Stimulated activated naive CD8-positive, alpha-beta T cell treated with anti-CD3 and anti-CD28 coated beads, Interleukin-15, Interleukin-2, amounts not matched to agents 100 U/mL and 50 U/mL, for 24 hours (primary cell): Measurements from ENCODE around the gene ENKD1.

Experiments used
- ATAC-seq: fragments of 150-1000 bp; cut with Tn5 transposase; one replicate; pipeline ENCODE4 v1.10.0; 2021
- DNase-seq: peaks from one replicate; pipeline ENCODE4 v3.0.0; 2021

Gene ENKD1

DNA sequence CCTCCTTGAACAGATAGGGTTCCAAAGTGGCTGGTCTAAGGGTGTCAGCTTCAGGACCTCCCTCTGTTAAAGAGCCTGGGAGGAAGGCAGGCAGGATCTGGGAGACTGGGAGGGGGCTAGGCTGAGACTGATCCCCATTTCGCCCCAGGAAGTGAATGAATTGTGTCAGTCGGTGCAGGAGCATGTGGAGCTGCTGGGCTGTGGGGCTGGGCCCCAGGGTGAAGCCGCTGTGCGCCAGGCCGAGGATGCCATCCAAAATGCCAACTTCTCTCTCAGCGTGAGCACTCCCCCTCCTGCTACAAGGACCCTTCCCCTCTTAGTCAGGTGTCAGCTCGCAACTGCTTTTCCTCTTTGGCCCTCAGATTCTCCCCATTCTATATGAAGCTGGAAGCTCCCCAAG is 15.5 kb downstream of the ENKD1 start:
- no peak for DNase-seq
- no peak for ATAC-seq

DNA sequence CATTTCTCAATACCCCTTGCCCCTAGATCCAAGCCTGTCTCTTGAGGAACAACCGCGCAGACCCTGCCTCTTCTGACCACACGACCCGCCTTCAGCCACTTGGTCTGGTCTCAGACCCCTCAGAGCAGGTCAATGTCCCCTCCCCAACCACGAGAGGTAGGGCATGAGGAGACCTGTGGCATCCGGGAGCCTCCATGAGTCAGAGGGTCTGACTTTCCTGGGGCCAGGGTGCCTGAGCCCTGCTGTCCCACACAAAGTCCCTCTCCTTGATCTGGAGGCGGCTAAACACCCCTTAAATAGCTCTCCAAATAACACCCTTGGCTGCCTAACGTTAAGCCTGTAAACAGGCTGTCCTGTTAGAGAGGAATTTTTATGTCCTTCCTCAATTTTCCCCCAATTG is 16.5 kb downstream of the ENKD1 start:
- DNase-seq = no peak
- ATAC-seq = no peak

- ATAC-seq (no peak), DNase-seq (no peak)
Observed at GRCh38 chr16:67649494-67649931, 17.0 kb downstream of the ENKD1 start.

DNA sequence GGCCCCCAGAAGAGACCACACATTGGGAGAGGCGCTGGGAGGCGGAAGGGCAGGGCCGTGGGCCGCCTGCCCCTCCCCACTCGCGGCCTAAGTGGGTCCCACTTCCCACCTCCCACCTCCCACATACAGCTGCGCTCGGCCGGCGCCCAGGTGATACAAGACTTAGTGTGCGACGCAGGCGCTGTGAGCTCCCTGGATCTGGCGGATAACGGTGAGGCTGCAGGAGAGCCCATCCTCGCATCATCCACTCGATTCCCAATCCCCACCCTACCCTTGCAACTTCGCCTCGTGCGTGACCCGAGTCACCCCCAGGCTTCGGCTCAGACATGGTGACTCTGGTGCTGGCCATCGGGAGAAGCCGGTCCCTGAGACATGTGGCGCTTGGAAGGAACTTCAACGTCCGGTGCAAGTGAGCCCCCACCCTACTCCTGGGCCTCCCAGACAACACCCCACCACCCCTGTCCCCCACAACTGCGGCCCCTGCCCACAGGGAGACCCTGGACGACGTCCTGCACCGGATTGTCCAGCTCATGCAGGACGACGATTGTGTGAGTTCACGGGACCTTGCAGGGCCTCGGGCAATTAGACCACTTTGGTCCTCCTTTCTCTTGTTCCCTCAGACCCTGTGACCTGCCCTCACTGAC is 17.7 kb downstream of the ENKD1 start:
- no peak for DNase-seq
- ATAC-seq = no peak

GRCh38 chr16:67648088-67648763 is 18.3 kb downstream of the ENKD1 start:
- DNase-seq (no peak), ATAC-seq (no peak)

GRCh38 chr16:67647681-67648080 is 18.9 kb downstream of the ENKD1 start:
- no peak for DNase-seq
- no peak for ATAC-seq

- DNase-seq = no peak
- no peak for ATAC-seq
Observed at GRCh38 chr16:67647111-67647651, 19.4 kb downstream of the ENKD1 start.

DNA sequence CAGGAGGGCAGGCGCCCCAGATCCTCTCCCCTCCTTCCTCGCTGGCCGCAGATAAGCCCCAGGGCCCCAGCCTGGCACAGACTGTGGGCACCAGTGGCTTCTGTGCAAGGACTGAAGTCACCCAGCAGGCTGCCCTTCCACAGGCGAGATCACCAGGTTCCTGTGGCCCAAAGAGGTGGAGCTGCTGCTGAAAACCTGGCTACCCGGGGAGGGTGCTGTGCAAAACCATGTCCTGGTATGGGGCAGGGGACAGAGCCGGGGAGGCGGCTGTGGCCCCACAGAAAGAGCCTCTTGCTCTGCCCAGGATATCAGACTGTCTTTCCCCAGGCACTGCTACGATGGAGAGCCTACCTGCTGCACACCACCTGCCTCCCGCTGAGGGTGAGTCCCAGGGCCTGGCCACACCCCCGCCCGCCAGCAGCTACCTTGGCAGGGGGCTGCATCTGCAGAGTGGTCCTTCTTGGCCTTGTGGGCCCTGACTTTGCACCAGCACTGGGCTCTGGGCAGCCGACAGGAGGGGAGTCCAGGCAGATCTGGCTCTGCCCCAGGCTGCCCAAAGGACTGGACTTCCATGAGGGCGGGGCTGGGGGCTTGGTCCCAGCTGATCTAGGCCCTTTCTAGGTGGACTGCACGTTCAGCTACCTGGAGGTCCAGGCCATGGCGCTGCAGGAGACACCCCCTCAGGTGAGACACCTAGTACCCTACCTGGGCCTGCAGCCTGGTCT is 21.0 kb downstream of the ENKD1 start:
- no peak for ATAC-seq
- DNase-seq = no peak

- DNase-seq (no peak), ATAC-seq (no peak)
Observed at GRCh38 chr16:67644038-67644437, 22.5 kb downstream of the ENKD1 start.

DNA sequence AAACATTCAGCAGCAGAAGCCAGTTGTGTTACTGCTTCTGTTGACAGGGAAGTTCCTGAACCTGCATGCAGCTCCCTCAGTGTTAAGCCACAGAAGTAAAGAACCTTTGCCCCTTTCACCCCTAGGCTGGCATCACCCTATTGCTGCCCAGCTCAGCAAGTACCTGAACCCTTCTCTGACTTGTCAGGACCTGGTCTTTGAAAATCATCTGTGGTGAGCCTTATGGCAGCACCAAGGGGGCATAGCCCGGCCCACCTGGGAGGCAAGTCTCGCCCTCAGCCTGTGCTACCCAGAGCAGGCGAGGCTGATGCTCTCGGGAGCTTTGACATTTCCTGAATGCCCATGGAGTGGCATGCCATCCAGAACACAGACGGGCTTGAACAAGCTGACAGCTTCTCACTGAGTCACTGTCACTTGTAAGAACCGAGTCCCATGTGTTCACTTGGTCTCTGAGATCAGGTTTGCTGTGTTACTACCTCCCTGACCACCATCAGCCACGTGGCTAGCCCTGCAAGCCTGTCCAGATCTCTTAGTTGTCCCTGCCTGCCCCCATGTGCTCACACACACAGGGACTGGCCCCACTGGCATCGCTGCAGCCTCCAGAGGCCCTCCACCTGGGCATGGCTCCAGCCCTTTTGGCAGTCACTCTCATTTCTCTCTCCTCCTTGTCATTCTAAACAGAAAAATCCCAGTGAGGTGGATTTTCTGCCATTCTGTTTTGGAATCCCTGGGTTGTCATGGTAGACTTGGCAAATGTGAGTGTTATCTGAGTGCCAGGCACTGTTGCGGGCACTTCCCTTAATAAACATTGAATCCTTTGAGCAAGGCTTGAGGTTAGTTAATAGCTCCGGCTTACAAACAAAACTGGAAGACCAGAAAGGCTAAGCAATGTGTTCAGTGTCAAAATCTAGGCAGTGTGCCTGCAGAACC is 24.5 kb downstream of the ENKD1 start:
- DNase-seq = no peak
- no peak for ATAC-seq

- no peak for ATAC-seq
Observed at GRCh38 chr16:67637625-67638024, 28.9 kb downstream of the ENKD1 start.

GRCh38 chr16:67636713-67637112 is 29.8 kb downstream of the ENKD1 start:
- DNase-seq = no peak
- no peak for ATAC-seq

More at GRCh38 chr16:67637625-67638024, 28.9 kb downstream of the ENKD1 start:
- no peak for DNase-seq

GRCh38 chr16:67632415-67633172 is 34.0 kb downstream of the ENKD1 start:
- no peak for DNase-seq
- ATAC-seq = no peak

DNA sequence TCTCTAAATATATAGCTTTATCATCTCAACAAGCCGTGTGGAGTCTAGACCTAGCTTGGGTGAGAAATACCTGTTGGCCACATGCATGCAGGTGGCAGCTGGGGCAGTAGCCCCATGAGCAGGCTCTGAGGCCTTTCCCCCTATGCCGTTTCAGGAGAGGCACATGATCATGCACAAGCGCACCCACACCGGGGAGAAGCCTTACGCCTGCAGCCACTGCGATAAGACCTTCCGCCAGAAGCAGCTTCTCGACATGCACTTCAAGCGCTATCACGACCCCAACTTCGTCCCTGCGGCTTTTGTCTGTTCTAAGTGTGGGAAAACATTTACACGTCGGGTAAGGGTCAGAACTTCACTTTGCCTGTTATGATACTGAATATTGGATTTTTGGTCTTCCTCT is 38.3 kb downstream of the ENKD1 start:
- ATAC-seq = no peak
- no peak for DNase-seq

- DNase-seq (peak; percentile 10), ATAC-seq (peak; percentile 32)
Observed at GRCh38 chr16:67613808-67614207, 52.7 kb downstream of the ENKD1 start.
